Measurements from ENCODE around the gene PPP1R36. TPM values are rescaled to one million over a fixed set of nuclear protein-coding genes. Genes with fewer than 3 reads are reported as not detected.
"Not testable (repeated sequence)": the region's sequence is repeated elsewhere in the genome, so short reads cannot be mapped to it uniquely, and the experiment has no call there.

PPP1R36 gene
- total RNA-seq, 1 donor: 0.73 TPM

- H3K4me3 ChIP-seq (ENCODE audit: low read length); H3K9me3 ChIP-seq (ENCODE audit: low read depth, low read length); H3K27me3 ChIP-seq (ENCODE audit: insufficient read depth, low read length): not testable (repeated sequence)
- peaks cover 11% of the 10 kb centered on the region for H3K4me1 ChIP-seq (ENCODE audit: insufficient read depth, low read length)
Observed at GRCh38 chr14:64631222-64631621, 81.5 kb downstream of the PPP1R36 start.

- Histone ChIP-seq H3K4me3 (ENCODE audit: low read length) (no peak overlapping the region), H3K27me3 (ENCODE audit: insufficient read depth, low read length) (no peaks in the 10 kb centered on the region), H3K4me1 (ENCODE audit: insufficient read depth, low read length) (peaks cover 11% of the 10 kb centered on the region), H3K9me3 (ENCODE audit: low read depth, low read length) (no peaks in the 10 kb centered on the region)
Observed at GRCh38 chr14:64632056-64632455, 82.3 kb downstream of the PPP1R36 start.

GRCh38 chr14:64634558-64634957 lies 84.8 kb downstream of the PPP1R36 start:
- H3K27me3 ChIP-seq (ENCODE audit: insufficient read depth, low read length): peaks cover 2% of the 10 kb centered on the region
- peaks cover 11% of the 10 kb centered on the region for H3K4me1 ChIP-seq (ENCODE audit: insufficient read depth, low read length)
- no peaks in the 10 kb centered on the region for H3K9me3 ChIP-seq (ENCODE audit: low read depth, low read length)
- no peak overlapping the region for H3K4me3 ChIP-seq (ENCODE audit: low read length)

GRCh38 chr14:64636208-64636979 lies 86.6 kb downstream of the PPP1R36 start:
- no peak overlapping the region for H3K4me3 ChIP-seq (ENCODE audit: low read length)
- peaks cover 2% of the 10 kb centered on the region for H3K27me3 ChIP-seq (ENCODE audit: insufficient read depth, low read length)
- peaks cover 11% of the 10 kb centered on the region for H3K4me1 ChIP-seq (ENCODE audit: insufficient read depth, low read length)
- no peaks in the 10 kb centered on the region for H3K9me3 ChIP-seq (ENCODE audit: low read depth, low read length)

GRCh38 chr14:64636980-64637429 lies 87.2 kb downstream of the PPP1R36 start:
- peaks cover 11% of the 10 kb centered on the region for H3K4me1 ChIP-seq (ENCODE audit: insufficient read depth, low read length)
- H3K9me3 ChIP-seq (ENCODE audit: low read depth, low read length): no peaks in the 10 kb centered on the region
- H3K4me3 ChIP-seq (ENCODE audit: low read length): no peak overlapping the region
- peaks cover 2% of the 10 kb centered on the region for H3K27me3 ChIP-seq (ENCODE audit: insufficient read depth, low read length)

- Histone ChIP-seq H3K9me3 (ENCODE audit: low read depth, low read length) (no peaks in the 10 kb centered on the region), H3K27me3 (ENCODE audit: insufficient read depth, low read length) (peaks cover 2% of the 10 kb centered on the region), H3K4me1 (ENCODE audit: insufficient read depth, low read length) (peaks cover 4% of the 10 kb centered on the region), H3K4me3 (ENCODE audit: low read length) (no peak overlapping the region)
Observed at GRCh38 chr14:64637735-64638473, 88.1 kb downstream of the PPP1R36 start.

- H3K4me3 ChIP-seq (ENCODE audit: low read length): no peak overlapping the region
Observed at GRCh38 chr14:64638625-64639024, 88.9 kb downstream of the PPP1R36 start.

More at GRCh38 chr14:64638625-64639024, 88.9 kb downstream of the PPP1R36 start:
- peaks cover 2% of the 10 kb centered on the region for H3K27me3 ChIP-seq (ENCODE audit: insufficient read depth, low read length)
- H3K9me3 ChIP-seq (ENCODE audit: low read depth, low read length): no peaks in the 10 kb centered on the region
- H3K4me1 ChIP-seq (ENCODE audit: insufficient read depth, low read length): peaks cover 2% of the 10 kb centered on the region

Other genes starting within 250 kb of the PPP1R36 start
- gene MTHFD1, start 161.6 kb upstream of the PPP1R36 start, total RNA-seq: 9.0 TPM
- 2.3 TPM for gene AKAP5, start 84.5 kb upstream of the PPP1R36 start, total RNA-seq
- gene ZBTB25, start 46.1 kb upstream of the PPP1R36 start, total RNA-seq: 30.3 TPM
- gene ZBTB1, start 45.2 kb upstream of the PPP1R36 start, total RNA-seq: 198 TPM
- 2.7 TPM for gene HSPA2, start 9.2 kb upstream of the PPP1R36 start, total RNA-seq
- 6.7 TPM for gene PLEKHG3, start 154.5 kb downstream of the PPP1R36 start, total RNA-seq

Data from mononuclear cell (primary cell).